H1 (cell line): ENCODE results near the gene KCND3. TPM values are rescaled to one million over a fixed set of nuclear protein-coding genes. Genes with fewer than 3 reads are reported as not detected.

Experiments
- CTCF ChIA-PET: fragments of 300-600 bp; sonication (Branson Sonifier 250); formaldehyde crosslinking; loops from one replicate; lab custom pipeline; 2021; ENCODE audit not compliant: partially characterized antibody; lab: Charles Lee
- POLR2A ChIA-PET: fragments of 300-600 bp; sonication (Branson Sonifier 250); formaldehyde crosslinking; loops from one replicate; lab custom pipeline; 2021; ENCODE audit warnings: inconsistent platforms; ENCODE audit not compliant: partially characterized antibody; lab: Charles Lee
- DNase-seq, 2 experiments: peaks; one replicate each; pipeline versions ENCODE4 v3.0.0 to v3.0.0-alpha.2; 2010 to 2022; ENCODE audit warnings: low spot score in 2 of 2, low read depth in 1 of 2, mixed read lengths in 1 of 2
- FAIRE-seq: peaks from 2 replicates; lab custom pipeline; 2011; peaks lifted over from hg19 to GRCh38; lab: Jason Lieb, UNC
- H2AFZ ChIP-seq: 2 replicates; pipeline ENCODE4 v1.8.1; 2012; ENCODE audit warnings: low read length, inconsistent platforms
- H2AK5ac ChIP-seq: 2 replicates; pipeline ENCODE4 v1.6.1; 2013; ENCODE audit warnings: low read depth, low read length
- H2BK120ac ChIP-seq: replicated peaks from 2 replicates; pipeline ENCODE3; 2013; ENCODE audit warnings: low read depth, low read length, inconsistent platforms
- H2BK12ac ChIP-seq: 2 replicates; pipeline ENCODE4 v1.6.1; 2013; ENCODE audit warnings: low read depth, low read length
- H2BK15ac ChIP-seq: 2 replicates; pipeline ENCODE4 v1.6.1; 2013; ENCODE audit warnings: low read length
- H2BK20ac ChIP-seq: 2 replicates; pipeline ENCODE4 v1.6.1; 2013; ENCODE audit warnings: low read length
- H2BK5ac ChIP-seq: 2 replicates; pipeline ENCODE4 v1.6.1; 2013; ENCODE audit warnings: low read depth, low read length
- H3K14ac ChIP-seq: 2 replicates; pipeline ENCODE4 v1.6.1; 2013; ENCODE audit warnings: inconsistent platforms; ENCODE audit not compliant: insufficient read length
- H3K18ac ChIP-seq: 2 replicates; pipeline ENCODE4 v1.6.1; 2013; ENCODE audit warnings: low read length; ENCODE audit errors: extremely low read depth
- H3K23ac ChIP-seq: 2 replicates; pipeline ENCODE4 v1.6.1; 2013; ENCODE audit warnings: inconsistent platforms; ENCODE audit not compliant: insufficient read length
- H3K23me2 ChIP-seq: 2 replicates; pipeline ENCODE4 v1.6.1; 2013; ENCODE audit warnings: low read depth, low read length
- H3K27ac ChIP-seq: 2 replicates; pipeline ENCODE4 v1.6.1; 2011; ENCODE audit warnings: low read depth, low read length, inconsistent platforms
- H3K27me3 ChIP-seq, 4 experiments: replicated peaks in 1 of 4; 1 replicate in 1 of 4; 2 replicates in 3 of 4; pipeline versions ENCODE4 v1.6.1 to v1.8.1; 2011 to 2013; ENCODE audit warnings: low read length in 3 of 4, mild to moderate bottlenecking in 3 of 4, inconsistent platforms in 2 of 4, mixed read lengths in 2 of 4, moderate library complexity in 1 of 4; ENCODE audit not compliant: control insufficient read depth in 3 of 4, insufficient read depth in 3 of 4; ENCODE audit errors: extremely low read depth in 1 of 4
- H3K36me3 ChIP-seq, 4 experiments: 2 replicates each; pipeline versions ENCODE4 v1.6.1 to v1.8.1; 2011 to 2013; ENCODE audit warnings: mild to moderate bottlenecking in 4 of 4, low read length in 3 of 4, moderate library complexity in 2 of 4, control low read depth in 1 of 4, inconsistent platforms in 1 of 4; ENCODE audit not compliant: insufficient read depth in 4 of 4, control insufficient read depth in 2 of 4
- H3K4ac ChIP-seq: replicated peaks from 2 replicates; pipeline ENCODE3; 2013; ENCODE audit warnings: low read length, low read depth, mixed read lengths, inconsistent platforms; ENCODE audit not compliant: insufficient read length
- H3K4me1 ChIP-seq, 4 experiments: replicated peaks in 1 of 4; 1 replicate in 1 of 4; 2 replicates in 3 of 4; pipeline versions ENCODE4 v1.6.1 to v1.8.1; 2011 to 2013; ENCODE audit warnings: low read length in 3 of 4, inconsistent platforms in 2 of 4, mixed read lengths in 1 of 4; ENCODE audit not compliant: insufficient read depth in 4 of 4, control insufficient read depth in 3 of 4
- H3K4me2 ChIP-seq, 2 experiments: 2 replicates each; pipeline versions ENCODE4 v1.6.1 to v1.8.1; 2011 to 2013; ENCODE audit warnings: low read depth in 2 of 2, low read length in 2 of 2, control low read depth in 1 of 2, inconsistent platforms in 1 of 2, mild to moderate bottlenecking in 1 of 2; ENCODE audit not compliant: insufficient read depth in 1 of 2
- H3K4me3 ChIP-seq, 4 experiments: fragments of 200-600, 300-600 bp in 1 of 4; sonication (generic), shearing (Covaris generic), sonication (Bioruptor Twin) in 1 of 4; 2 replicates each; pipeline versions ENCODE4 v1.5.1 to v1.8.1; 2011 to 2016; ENCODE audit warnings: low read length in 4 of 4, low read depth in 3 of 4, control low read depth in 2 of 4, inconsistent platforms in 2 of 4, mild to moderate bottlenecking in 2 of 4, mixed read lengths in 1 of 4, moderate library complexity in 1 of 4; ENCODE audit not compliant: insufficient read depth in 2 of 4; ENCODE audit errors: extremely low read depth in 1 of 4
- H3K56ac ChIP-seq: replicated peaks from 2 replicates; pipeline ENCODE3; 2013; ENCODE audit warnings: low read depth, mild to moderate bottlenecking, mixed read lengths, low read length, inconsistent platforms; ENCODE audit not compliant: insufficient read length
- H3K79me1 ChIP-seq: 2 replicates; pipeline ENCODE4 v1.6.1; 2013; ENCODE audit warnings: low read depth, low read length, control low read depth
- H3K79me2 ChIP-seq, 2 experiments: 2 replicates each; pipeline versions ENCODE4 v1.6.1 to v1.8.1; 2012 to 2013; ENCODE audit warnings: low read length in 2 of 2, mild to moderate bottlenecking in 2 of 2, inconsistent platforms in 1 of 2; ENCODE audit not compliant: insufficient read depth in 2 of 2, control insufficient read depth in 1 of 2
- H3K9ac ChIP-seq, 4 experiments: replicated peaks in 1 of 4; 1 replicate in 1 of 4; 2 replicates in 3 of 4; pipeline versions ENCODE4 v1.6.1 to v1.8.1; 2011 to 2013; ENCODE audit warnings: low read depth in 3 of 4, low read length in 3 of 4, control low read depth in 2 of 4, mild to moderate bottlenecking in 2 of 4, moderate library complexity in 2 of 4, inconsistent platforms in 1 of 4; ENCODE audit errors: extremely low read depth in 1 of 4
- H3K9me3 ChIP-seq, 2 experiments: 2 replicates each; pipeline versions ENCODE4 v1.6.1 to v1.8.1; 2012 to 2013; ENCODE audit warnings: mild to moderate bottlenecking in 2 of 2, moderate library complexity in 2 of 2, control low read depth in 1 of 2, inconsistent platforms in 1 of 2, low read depth in 1 of 2, low read length in 1 of 2, mixed read lengths in 1 of 2; ENCODE audit not compliant: insufficient read depth in 2 of 2
- H4K20me1 ChIP-seq, 2 experiments: replicated peaks in 1 of 2; 2 replicates each; pipeline versions ENCODE3 to v1.8.1; 2011 to 2013; ENCODE audit warnings: inconsistent platforms in 2 of 2, low read length in 2 of 2, mild to moderate bottlenecking in 1 of 2; ENCODE audit not compliant: insufficient read depth in 2 of 2, control insufficient read depth in 1 of 2
- H4K5ac ChIP-seq: 2 replicates; pipeline ENCODE4 v1.6.1; 2013; ENCODE audit warnings: low read length, low read depth, mixed read lengths, inconsistent platforms; ENCODE audit not compliant: insufficient read length
- H4K8ac ChIP-seq: 2 replicates; pipeline ENCODE4 v1.8.0; 2013; ENCODE audit warnings: mild to moderate bottlenecking, moderate library complexity, low read length, inconsistent platforms; ENCODE audit not compliant: insufficient read depth; ENCODE audit errors: extremely low read depth
- H4K91ac ChIP-seq: replicated peaks from 2 replicates; pipeline ENCODE3; 2013; ENCODE audit warnings: low read length, mixed read lengths, inconsistent platforms; ENCODE audit not compliant: insufficient read length
- BACH1 ChIP-seq: IDR thresholded peaks from 2 replicates; pipeline ENCODE4 v1.6.1; 2012; ENCODE audit warnings: low read length, improper control_type of control experiment
- POU5F1 ChIP-seq: IDR thresholded peaks from 2 replicates; pipeline ENCODE4 v1.6.1; 2011; ENCODE audit warnings: low read depth, mild to moderate bottlenecking, low read length, moderate library complexity
- RAD21 ChIP-seq, 2 experiments: IDR thresholded peaks in 1 of 2; conservative IDR thresholded peaks in 1 of 2; 2 replicates each; pipeline ENCODE4 v1.6.1; 2011; ENCODE audit warnings: low read depth in 2 of 2, low read length in 2 of 2, improper control_type of control experiment in 1 of 2, inconsistent platforms in 1 of 2, mild to moderate bottlenecking in 1 of 2, moderate library complexity in 1 of 2
- RBBP5 ChIP-seq: IDR thresholded peaks from 2 replicates; pipeline ENCODE4 v1.7.1; 2012; ENCODE audit warnings: low read depth, mild to moderate bottlenecking, inconsistent platforms, low read length, moderate library complexity, borderline replicate concordance
- SP2 ChIP-seq: IDR thresholded peaks from 2 replicates; pipeline ENCODE4 v1.6.1; 2012; ENCODE audit warnings: mild to moderate bottlenecking, low read length, inconsistent platforms
- ZNF274 ChIP-seq: IDR thresholded peaks from 2 replicates; pipeline ENCODE4 v1.7.0; 2012; ENCODE audit warnings: low read length, borderline replicate concordance; ENCODE audit errors: extremely low read depth
- WGBS, 2 experiments: shearing (Covaris generic) in 1 of 2; methylation state at CpG; one replicate each; pipeline versions ENCODE4 v1.1.6 to v1.1.7; 2013 to 2015; ENCODE audit warnings: low lambda C conversion rate in 2 of 2, mixed read lengths in 2 of 2, inconsistent platforms in 1 of 2, low coverage in 1 of 2, missing lambda C conversion rate in 1 of 2; ENCODE audit not compliant: insufficient replicate concordance in 2 of 2, insufficient coverage in 1 of 2, insufficient read length in 1 of 2; ENCODE audit errors: extremely low coverage in 1 of 2, missing lambda C conversion rate in 1 of 2; 5-methylcytosine and 5-hydroxymethylcytosine counted together
- polyA plus RNA-seq, 7 experiments: library from polyadenylated mRNA; depleted of rRNA in 3 of 7; stranded (reverse) in 5 of 7; unstranded in 2 of 7; fragments of >200 nt in 5 of 7; fragments of 200-250 nt in 2 of 7; gene quantifications; 1 replicate in 5 of 7; 2 replicates in 1 of 7; 4 replicates in 1 of 7; pipeline versions ENCODE4 v1.2.1 to v1.2.3, GENCODE V29; 2011 to 2013; ENCODE audit warnings: missing spikeins in 2 of 7, mixed read lengths in 2 of 7
- total RNA-seq: library from RNA; stranded (reverse); fragmentation: NEBNext Ultra II Directional; extraction: Animal tissue kit (Norgen Biotek cat#: 25700); gene quantifications from 2 replicates; pipeline ENCODE4 v1.2.1, GENCODE V29; 2021
- TF ChIP-seq, protein P1 (sequence below), 3 experiments: IDR thresholded peaks; 1 replicate in 2 of 3; 2 replicates in 1 of 3; pipeline versions ENCODE4 v1.5.1 to v1.6.1; 2011; ENCODE audit warnings: low read length in 3 of 3, mild to moderate bottlenecking in 3 of 3, inconsistent platforms in 2 of 3, low read depth in 1 of 3, moderate library complexity in 1 of 3; ENCODE audit not compliant: insufficient read depth in 1 of 3; ENCODE audit errors: control extremely low read depth in 1 of 3

Gene KCND3
- total and polyA plus RNA-seq, 2 of the 8 experiments (the other 6 are each of a cell fraction or from before 2014, with no cell fraction given), result 0.14 to 0.48 TPM

- CTCF ChIA-PET, result interaction anchor here (1.6 to 1.7 kb wide), 3 partner anchors 20 to 73 kb away, joined by 4 to 5 read pairs (median 4); no protein-coding TSS in a partner anchor
- no peak overlapping the region for H2BK15ac ChIP-seq
- no peak overlapping the region for H2BK120ac ChIP-seq
- no peak for DNase-seq
- H3K4me3 ChIP-seq, result no peak overlapping the region
- no peaks in the 10 kb centered on the region for H3K23me2 ChIP-seq
- no peak overlapping the region for H3K14ac ChIP-seq
- H3K9ac ChIP-seq, result no peak overlapping the region
- H4K8ac ChIP-seq, result no peak overlapping the region
- H2BK20ac ChIP-seq, result no peak overlapping the region
- H3K18ac ChIP-seq, result no peak overlapping the region
- H3K79me1 ChIP-seq, result no peaks in the 10 kb centered on the region
- H3K27ac ChIP-seq, result no peak overlapping the region
- POLR2A ChIA-PET, result no interaction called here
- no peak overlapping the region for H3K56ac ChIP-seq
- H3K9me3 ChIP-seq, result no peaks in the 10 kb centered on the region
- H4K5ac ChIP-seq, result no peak overlapping the region
- H2AFZ ChIP-seq, result no peak overlapping the region
- H4K20me1 ChIP-seq, result no peaks in the 10 kb centered on the region
- H3K4me1 ChIP-seq, result peaks cover 0 to 1% (median 0%) of the 10 kb centered on the region in 4 experiments; a peak in 2 of 7 replicates
- no peak overlapping the region for H2BK5ac ChIP-seq
- no peak for FAIRE-seq
- no peak overlapping the region for H2AK5ac ChIP-seq
- no peak overlapping the region for H3K23ac ChIP-seq
- H2BK12ac ChIP-seq, result no peak overlapping the region
- no peak overlapping the region for H4K91ac ChIP-seq
- WGBS, 2 experiments, result 66% methylated on average over 2 of the region's 2 CpGs; no CpG with 5 or more reads in 1 of the 2 experiments
- H3K4ac ChIP-seq, result no peak overlapping the region
- H3K27me3 ChIP-seq, result no peaks in the 10 kb centered on the region; a peak in 1 of 7 replicates
- no peak overlapping the region for H3K4me2 ChIP-seq
- H3K36me3 ChIP-seq, result no peaks in the 10 kb centered on the region
- TF ChIP-seq RAD21 (IDR thresholded peaks at IDR 0.05 in 1 of 2, conservative IDR thresholded peaks at IDR 0.05 in 1 of 2; ENCODE audit: low read depth in 2 of 2, low read length in 2 of 2) (peak; percentile 8 to 32; a peak in 2 of 4 replicates), SP2 (no peak), RBBP5 (no peak), BACH1 (no peak), POU5F1 (no peak), ZNF274 (no peak)
- TF ChIP-seq, protein P1, sequence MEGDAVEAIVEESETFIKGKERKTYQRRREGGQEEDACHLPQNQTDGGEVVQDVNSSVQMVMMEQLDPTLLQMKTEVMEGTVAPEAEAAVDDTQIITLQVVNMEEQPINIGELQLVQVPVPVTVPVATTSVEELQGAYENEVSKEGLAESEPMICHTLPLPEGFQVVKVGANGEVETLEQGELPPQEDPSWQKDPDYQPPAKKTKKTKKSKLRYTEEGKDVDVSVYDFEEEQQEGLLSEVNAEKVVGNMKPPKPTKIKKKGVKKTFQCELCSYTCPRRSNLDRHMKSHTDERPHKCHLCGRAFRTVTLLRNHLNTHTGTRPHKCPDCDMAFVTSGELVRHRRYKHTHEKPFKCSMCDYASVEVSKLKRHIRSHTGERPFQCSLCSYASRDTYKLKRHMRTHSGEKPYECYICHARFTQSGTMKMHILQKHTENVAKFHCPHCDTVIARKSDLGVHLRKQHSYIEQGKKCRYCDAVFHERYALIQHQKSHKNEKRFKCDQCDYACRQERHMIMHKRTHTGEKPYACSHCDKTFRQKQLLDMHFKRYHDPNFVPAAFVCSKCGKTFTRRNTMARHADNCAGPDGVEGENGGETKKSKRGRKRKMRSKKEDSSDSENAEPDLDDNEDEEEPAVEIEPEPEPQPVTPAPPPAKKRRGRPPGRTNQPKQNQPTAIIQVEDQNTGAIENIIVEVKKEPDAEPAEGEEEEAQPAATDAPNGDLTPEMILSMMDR (IDR thresholded peaks at IDR 0.05; ENCODE audit: control extremely low read depth in 1 of 3, insufficient read depth in 1 of 3, low read depth in 1 of 3, low read length in 3 of 3), result peak in 2 of 3 experiments; percentile 1 to 34; a peak in 1 of 4 replicates
- TF ChIP-seq, all 59 proteins: peak for 2
- no peaks in the 10 kb centered on the region for H3K79me2 ChIP-seq
Measured at GRCh38 chr1:111924786-111925185, 64.7 kb downstream of the KCND3 start.
